SU-DHL-6 (cell line): ENCODE data around the gene SEZ6.

ENCODE experiments used
- H2AFZ ChIP-seq: fragments of 200-600 bp; sonication (generic); 2 replicates; pipeline ENCODE4 v1.6.1; 2014; ENCODE audit warnings: low read depth, mild to moderate bottlenecking, moderate library complexity, mixed read lengths, antibody characterized with exemption, low read length; ENCODE audit not compliant: severe bottlenecking
- H3F3A ChIP-seq: fragments of 200-600 bp; shearing (Covaris generic); 2 replicates; pipeline ENCODE4 v1.6.0; 2016; ENCODE audit warnings: antibody characterized with exemption, mild to moderate bottlenecking; ENCODE audit not compliant: insufficient read depth
- H3K27ac ChIP-seq: fragments of 200-600 bp; sonication (generic); 2 replicates; pipeline ENCODE4 v1.5.1; 2016; ENCODE audit warnings: low read depth, mild to moderate bottlenecking, low read length, moderate library complexity, mixed read lengths
- H3K27me3 ChIP-seq: fragments of 200-600 bp; sonication (generic), shearing (Covaris generic); 2 replicates; pipeline ENCODE4 v1.6.0; 2014; ENCODE audit warnings: mild to moderate bottlenecking, low read length
- H3K36me3 ChIP-seq: fragments of 200-600 bp; sonication (generic); 2 replicates; pipeline ENCODE4 v1.6.1; 2014; ENCODE audit warnings: mild to moderate bottlenecking, low read length, mixed read lengths
- H3K4me2 ChIP-seq: fragments of 300-600, 200-600 bp; shearing (Covaris generic), sonication (generic); 2 replicates; pipeline ENCODE4 v1.6.0; 2014; ENCODE audit warnings: low read length, low read depth, mild to moderate bottlenecking; ENCODE audit not compliant: poor library complexity, severe bottlenecking
- H3K4me3 ChIP-seq: fragments of 200-600 bp; sonication (generic); 2 replicates; pipeline ENCODE4 v1.5.1; 2014; ENCODE audit warnings: antibody characterized with exemption, low read length, mild to moderate bottlenecking, mixed read lengths; ENCODE audit not compliant: insufficient read depth, poor library complexity, severe bottlenecking
- H3K79me2 ChIP-seq: fragments of 200-600 bp; sonication (generic); 2 replicates; pipeline ENCODE4 v1.6.1; 2014; ENCODE audit warnings: mild to moderate bottlenecking, low read length, moderate library complexity; ENCODE audit not compliant: insufficient read depth
- H3K9ac ChIP-seq: fragments of 200-600 bp; sonication (generic); 2 replicates; pipeline ENCODE4 v1.7.0; 2014; ENCODE audit warnings: mild to moderate bottlenecking, low read length
- H3K9me2 ChIP-seq: fragments of 200-600 bp; sonication (generic); replicated peaks from 2 replicates; pipeline ENCODE4 v1.6.1; 2014; ENCODE audit warnings: low read length; ENCODE audit not compliant: insufficient read depth
- H3K9me3 ChIP-seq: fragments of 200-600 bp; sonication (generic); 2 replicates; pipeline ENCODE4 v1.6.1; 2014; ENCODE audit warnings: low read length, mixed read lengths; ENCODE audit not compliant: insufficient read depth
- H4K20me1 ChIP-seq: fragments of 200-600 bp; sonication (generic); 2 replicates; pipeline ENCODE4 v1.6.1; 2014; ENCODE audit warnings: low read depth, mild to moderate bottlenecking, antibody characterized with exemption, low read length, moderate library complexity, mixed read lengths
- EZH2phosphoT487 ChIP-seq: fragments of 200-600 bp; sonication (generic), shearing (Covaris generic); conservative IDR thresholded peaks from 2 replicates; pipeline ENCODE4 v1.6.1; 2018; ENCODE audit warnings: mild to moderate bottlenecking, antibody characterized with exemption, low read length, moderate library complexity, mixed read lengths
- TF ChIP-seq, protein P1 (sequence below): fragments of 200-600 bp; sonication (generic); IDR thresholded peaks from one replicate; pipeline ENCODE4 v1.5.1; 2017; ENCODE audit warnings: antibody characterized with exemption, mild to moderate bottlenecking, low read length, moderate library complexity; ENCODE audit not compliant: insufficient read depth, poor library complexity, severe bottlenecking

The SEZ6 gene

DNA sequence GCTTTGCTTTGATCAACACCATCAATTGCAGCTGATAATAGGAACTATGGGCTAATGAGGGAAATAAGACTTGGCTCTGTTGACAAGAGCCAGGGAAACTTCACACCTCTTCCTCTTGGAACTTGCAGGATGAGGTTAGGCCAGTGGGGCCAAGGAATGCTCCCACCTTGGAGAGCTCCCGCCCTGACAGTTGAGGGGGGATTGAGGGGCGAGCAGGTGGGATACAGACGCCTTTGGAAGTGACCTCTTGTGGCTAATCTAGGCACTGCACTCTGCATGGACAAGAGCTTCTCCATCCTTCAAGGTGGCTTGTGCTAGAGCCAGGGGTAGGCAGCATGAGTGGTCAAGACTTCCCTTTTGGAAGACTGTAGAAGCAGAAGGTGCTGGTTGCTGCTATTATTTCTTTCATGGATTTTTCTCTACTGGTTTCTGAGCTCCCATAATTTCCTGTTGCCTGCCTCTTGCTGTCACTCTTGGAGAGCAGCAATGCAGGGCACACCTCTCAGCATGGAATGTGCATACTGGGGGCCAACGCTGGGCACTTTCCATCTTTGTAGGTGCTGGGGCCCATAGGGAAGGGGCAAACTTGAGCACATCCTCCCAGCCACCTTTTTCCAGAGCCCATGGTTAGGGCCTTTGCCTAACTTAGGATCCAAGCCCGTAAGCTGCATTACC is 52.3 kb downstream of the SEZ6 start:
- Histone ChIP-seq H4K20me1 (no peaks in the 10 kb centered on the region), H3K27ac (peak overlapping the region; percentile 29; the same call in 1 of the 2 replicates), H3K4me3 (no peak overlapping the region), H3K79me2 (peaks cover 26% of the 10 kb centered on the region), H3K27me3 (no peaks in the 10 kb centered on the region), H3K9me3 (no peaks in the 10 kb centered on the region), H3K36me3 (peaks cover 3% of the 10 kb centered on the region; the same call in 1 of the 2 replicates), H3K4me2 (peak overlapping the region; percentile 76), H3K9ac (0 out of 2 replicates have a peak overlapping the region, but pooled peaks have one; percentile 43), H3F3A (peaks cover 19% of the 10 kb centered on the region), H2AFZ (peak overlapping the region; percentile 73), H3K9me2 (no peaks in the 10 kb centered on the region)
- no peak for TF ChIP-seq EZH2phosphoT487
- TF ChIP-seq, protein P1, sequence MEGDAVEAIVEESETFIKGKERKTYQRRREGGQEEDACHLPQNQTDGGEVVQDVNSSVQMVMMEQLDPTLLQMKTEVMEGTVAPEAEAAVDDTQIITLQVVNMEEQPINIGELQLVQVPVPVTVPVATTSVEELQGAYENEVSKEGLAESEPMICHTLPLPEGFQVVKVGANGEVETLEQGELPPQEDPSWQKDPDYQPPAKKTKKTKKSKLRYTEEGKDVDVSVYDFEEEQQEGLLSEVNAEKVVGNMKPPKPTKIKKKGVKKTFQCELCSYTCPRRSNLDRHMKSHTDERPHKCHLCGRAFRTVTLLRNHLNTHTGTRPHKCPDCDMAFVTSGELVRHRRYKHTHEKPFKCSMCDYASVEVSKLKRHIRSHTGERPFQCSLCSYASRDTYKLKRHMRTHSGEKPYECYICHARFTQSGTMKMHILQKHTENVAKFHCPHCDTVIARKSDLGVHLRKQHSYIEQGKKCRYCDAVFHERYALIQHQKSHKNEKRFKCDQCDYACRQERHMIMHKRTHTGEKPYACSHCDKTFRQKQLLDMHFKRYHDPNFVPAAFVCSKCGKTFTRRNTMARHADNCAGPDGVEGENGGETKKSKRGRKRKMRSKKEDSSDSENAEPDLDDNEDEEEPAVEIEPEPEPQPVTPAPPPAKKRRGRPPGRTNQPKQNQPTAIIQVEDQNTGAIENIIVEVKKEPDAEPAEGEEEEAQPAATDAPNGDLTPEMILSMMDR: peak; percentile 71

DNA sequence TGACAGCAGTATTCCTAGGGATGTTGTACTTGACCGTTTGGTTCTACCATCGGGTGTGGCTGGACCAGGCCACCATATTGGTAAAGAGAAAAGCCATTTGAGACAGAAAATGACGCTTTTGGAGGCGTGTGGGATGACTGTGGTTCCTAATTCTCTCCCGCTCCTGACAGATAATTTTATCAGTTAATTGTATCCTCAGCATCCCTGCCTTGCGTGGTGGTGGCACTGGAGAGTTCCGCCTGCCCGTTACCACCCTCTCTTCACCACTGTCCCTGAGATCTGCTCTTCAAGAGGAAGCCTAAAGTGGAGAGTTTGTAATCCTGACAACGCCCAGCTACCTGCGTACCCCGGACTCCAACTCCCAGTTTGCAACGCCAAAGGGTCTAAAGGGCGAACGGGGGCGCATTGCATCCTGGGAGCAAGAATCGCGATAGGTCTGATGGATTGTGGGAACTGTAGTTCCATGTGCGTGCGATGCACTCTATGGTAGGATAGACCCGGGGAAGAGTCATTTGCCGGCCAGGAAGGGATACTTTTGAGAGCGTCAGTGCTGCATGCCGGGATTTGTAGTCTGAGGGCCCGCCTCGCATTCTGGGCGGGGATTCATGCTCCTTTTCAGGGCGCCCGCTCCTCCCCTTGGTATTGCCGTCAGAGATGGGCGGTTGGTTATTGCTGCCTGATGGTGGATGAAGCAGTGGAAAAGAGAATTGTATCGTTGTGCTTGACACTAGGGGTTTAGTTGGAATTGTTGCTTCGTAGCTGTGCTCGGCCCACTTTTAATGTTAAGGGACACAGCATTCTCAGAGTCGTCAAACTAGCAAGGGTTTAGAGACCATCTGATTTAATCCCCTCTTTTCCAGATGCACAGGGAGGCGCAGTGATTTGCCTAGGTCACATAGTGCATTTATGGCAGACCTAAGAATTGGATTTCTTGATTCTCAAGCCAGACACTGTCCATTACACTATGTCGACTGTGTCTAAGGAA is 53.5 kb downstream of the SEZ6 start:
- no peaks in the 10 kb centered on the region for H4K20me1 ChIP-seq
- peak overlapping the region; percentile 59 for H3K9ac ChIP-seq
- TF ChIP-seq, protein P1: no peak
- TF ChIP-seq EZH2phosphoT487: no peak
- H3K36me3 ChIP-seq: peaks cover 3% of the 10 kb centered on the region; the same call in 1 of the 2 replicates
- H3K27ac ChIP-seq: peak overlapping the region; percentile 88
- H3K79me2 ChIP-seq: peaks cover 39% of the 10 kb centered on the region
- H3K4me2 ChIP-seq: peak overlapping the region; percentile 76
- H2AFZ ChIP-seq: peak overlapping the region; percentile 73
- H3K9me2 ChIP-seq: no peaks in the 10 kb centered on the region
- no peaks in the 10 kb centered on the region for H3K27me3 ChIP-seq
- peak overlapping the region; percentile 60 for H3K4me3 ChIP-seq
- no peaks in the 10 kb centered on the region for H3K9me3 ChIP-seq
- peaks cover 19% of the 10 kb centered on the region for H3F3A ChIP-seq

DNA sequence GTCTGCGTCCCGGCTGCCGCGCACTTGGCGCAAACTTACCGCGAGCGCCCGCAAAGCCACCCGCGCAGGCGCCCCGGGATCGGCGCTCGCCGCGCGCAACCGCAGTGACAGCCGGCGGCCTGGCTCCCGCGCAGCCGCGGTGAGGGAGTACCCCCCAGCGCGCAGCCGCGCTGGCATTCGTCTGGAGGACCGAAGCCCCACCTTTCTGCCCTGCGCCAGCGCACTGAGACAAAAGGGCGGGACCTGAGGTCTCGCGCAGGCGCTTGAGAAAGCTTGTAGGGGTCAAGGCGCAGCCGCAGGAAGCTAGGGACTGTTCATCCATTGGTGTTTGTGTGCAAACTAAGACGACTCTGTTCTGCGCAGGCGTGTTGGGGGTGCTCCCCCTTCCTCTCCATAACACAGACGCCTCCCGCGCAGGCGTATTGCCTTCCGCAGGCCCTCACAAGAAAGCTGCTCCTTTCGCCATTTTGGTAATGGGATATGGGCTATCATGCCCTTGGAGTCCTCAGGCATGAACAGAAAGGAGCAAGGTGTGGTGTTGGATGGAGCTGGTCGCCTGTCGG is 54.3 kb downstream of the SEZ6 start, which contains the start of gene PHF12:
PHF12 (minus strand) TSS at position 91 of the 563 bp plus-strand sequence. CDS start 558 bp downstream, outside the sequence.
- Histone ChIP-seq H3F3A (peaks cover 19% of the 10 kb centered on the region), H3K79me2 (peaks cover 47% of the 10 kb centered on the region), H3K36me3 (peaks cover 3% of the 10 kb centered on the region; the same call in 1 of the 2 replicates), H3K9ac (peak within 1 kb of the TSS; percentile 87), H4K20me1 (peaks cover 2% of the 10 kb centered on the region; the same call in 1 of the 2 replicates), H3K27ac (peak within 1 kb of the TSS; percentile 90), H3K4me2 (peak within 1 kb of the TSS; percentile 94), H3K27me3 (no peaks in the 10 kb centered on the region), H2AFZ (peak within 1 kb of the TSS; percentile 6), H3K9me2 (no peaks in the 10 kb centered on the region), H3K9me3 (no peaks in the 10 kb centered on the region), H3K4me3 (peak within 1 kb of the TSS; percentile 86)
- TF ChIP-seq, protein P1: no peak
- TF ChIP-seq EZH2phosphoT487: no peak
